KOPT-K1 (cell line): Measurements from ENCODE around the gene PLPP4.

Experiments
- H3K27ac ChIP-seq: fragments of 200-600 bp; sonication (generic); 2 replicates; pipeline ENCODE4 v1.5.1; 2016; ENCODE audit warnings: antibody characterized with exemption, mild to moderate bottlenecking, low read depth, low read length; ENCODE audit not compliant: poor library complexity, severe bottlenecking
- H3K36me3 ChIP-seq: fragments of 200-600 bp; sonication (generic); 2 replicates; pipeline ENCODE4 v1.5.1; 2017; ENCODE audit warnings: antibody characterized with exemption, mild to moderate bottlenecking, low read length, moderate library complexity; ENCODE audit not compliant: insufficient read depth
- H3K9me3 ChIP-seq: fragments of 200-600 bp; sonication (generic); 2 replicates; pipeline ENCODE4 v1.5.1; 2017; ENCODE audit warnings: antibody characterized with exemption, low read length, mild to moderate bottlenecking; ENCODE audit not compliant: insufficient read depth, poor library complexity, severe bottlenecking

The PLPP4 gene

GRCh38 chr10:120436439-120437112 is 20.5 kb upstream of the PLPP4 start:
- Histone ChIP-seq H3K27ac (no peak overlapping the region), H3K36me3 (no peaks in the 10 kb centered on the region), H3K9me3 (no peaks in the 10 kb centered on the region)

DNA sequence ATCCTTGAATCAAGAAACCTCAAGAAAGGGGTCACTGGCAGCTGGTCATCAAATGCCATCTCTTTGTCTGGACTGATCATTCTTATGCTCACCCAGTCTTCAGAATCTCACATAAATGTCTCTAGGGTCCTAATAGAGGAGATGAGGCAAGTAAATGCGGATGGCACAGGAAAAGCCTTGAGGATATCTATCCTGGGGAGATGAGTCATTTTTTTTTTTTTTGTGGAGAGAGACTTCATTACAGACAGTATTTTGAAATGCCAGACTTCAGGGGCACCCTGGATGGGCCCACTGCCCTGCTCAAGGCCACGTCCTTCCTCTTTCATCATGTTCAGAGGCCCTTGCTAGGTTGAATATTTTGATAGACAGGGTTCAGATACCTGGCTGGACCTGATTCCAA is 19.5 kb upstream of the PLPP4 start:
- H3K9me3 ChIP-seq, result no peaks in the 10 kb centered on the region
- H3K36me3 ChIP-seq, result no peaks in the 10 kb centered on the region
- H3K27ac ChIP-seq, result no peak overlapping the region

- Histone ChIP-seq H3K27ac (no peak overlapping the region), H3K9me3 (peaks cover 4% of the 10 kb centered on the region), H3K36me3 (no peaks in the 10 kb centered on the region)
Measured at GRCh38 chr10:120451968-120452367, 5.1 kb upstream of the PLPP4 start.

DNA sequence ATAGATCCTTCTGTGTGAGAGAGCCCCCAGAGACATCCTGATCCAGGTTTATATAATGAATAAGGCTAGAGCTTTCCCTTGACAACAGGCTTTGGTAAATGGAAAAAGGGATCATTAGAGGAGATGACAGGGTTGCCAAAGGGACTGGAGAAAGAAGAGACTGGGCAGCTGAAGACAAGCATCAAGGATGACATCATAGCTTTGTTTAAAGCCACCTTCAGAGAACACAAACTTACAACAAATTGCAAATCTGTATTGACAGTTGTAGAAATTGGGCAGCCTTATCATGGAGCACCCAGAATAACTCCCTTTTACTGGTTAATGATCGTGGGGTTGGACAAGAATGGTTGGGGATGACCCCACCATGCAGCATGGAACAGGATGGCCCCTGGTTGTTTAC is 3.7 kb upstream of the PLPP4 start:
- Histone ChIP-seq H3K36me3 (no peaks in the 10 kb centered on the region), H3K9me3 (peaks cover 4% of the 10 kb centered on the region), H3K27ac (no peak overlapping the region)

GRCh38 chr10:120453886-120454285 is 3.1 kb upstream of the PLPP4 start:
- H3K27ac ChIP-seq, result no peak overlapping the region

DNA sequence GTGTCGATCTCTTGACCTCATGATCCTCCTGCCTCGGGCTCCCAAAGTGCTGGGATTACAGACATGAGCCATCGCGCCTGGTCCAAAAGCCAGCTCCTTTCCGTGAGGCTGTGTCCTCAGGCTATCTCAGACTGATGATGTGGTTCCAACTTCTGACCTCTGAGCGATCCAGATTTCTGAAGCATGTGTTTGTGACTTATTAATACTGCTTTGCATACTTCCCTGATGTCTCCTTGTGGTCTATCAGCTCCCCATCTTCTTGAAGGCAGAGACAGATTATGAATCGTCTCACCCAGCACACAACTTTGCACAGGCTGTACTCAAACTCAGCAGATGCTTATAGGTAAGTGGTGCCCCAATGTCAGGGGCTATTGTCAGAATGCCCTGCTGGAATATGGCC is 2.0 kb upstream of the PLPP4 start:
- no peak overlapping the region for H3K27ac ChIP-seq
- H3K9me3 ChIP-seq, result peaks cover 4% of the 10 kb centered on the region
- H3K36me3 ChIP-seq, result no peaks in the 10 kb centered on the region

More at GRCh38 chr10:120453886-120454285, 3.1 kb upstream of the PLPP4 start:
- H3K36me3 ChIP-seq, result no peaks in the 10 kb centered on the region
- peaks cover 4% of the 10 kb centered on the region for H3K9me3 ChIP-seq

- Histone ChIP-seq H3K27ac (no peak overlapping the region), H3K9me3 (peaks cover 4% of the 10 kb centered on the region), H3K36me3 (no peaks in the 10 kb centered on the region)
Measured at GRCh38 chr10:120455606-120456005, 1.4 kb upstream of the PLPP4 start.

- Histone ChIP-seq H3K27ac (no peak overlapping the region), H3K36me3 (no peaks in the 10 kb centered on the region), H3K9me3 (peaks cover 4% of the 10 kb centered on the region)
Measured at GRCh38 chr10:120456143-120456625, 843 bp upstream of the PLPP4 start.

DNA sequence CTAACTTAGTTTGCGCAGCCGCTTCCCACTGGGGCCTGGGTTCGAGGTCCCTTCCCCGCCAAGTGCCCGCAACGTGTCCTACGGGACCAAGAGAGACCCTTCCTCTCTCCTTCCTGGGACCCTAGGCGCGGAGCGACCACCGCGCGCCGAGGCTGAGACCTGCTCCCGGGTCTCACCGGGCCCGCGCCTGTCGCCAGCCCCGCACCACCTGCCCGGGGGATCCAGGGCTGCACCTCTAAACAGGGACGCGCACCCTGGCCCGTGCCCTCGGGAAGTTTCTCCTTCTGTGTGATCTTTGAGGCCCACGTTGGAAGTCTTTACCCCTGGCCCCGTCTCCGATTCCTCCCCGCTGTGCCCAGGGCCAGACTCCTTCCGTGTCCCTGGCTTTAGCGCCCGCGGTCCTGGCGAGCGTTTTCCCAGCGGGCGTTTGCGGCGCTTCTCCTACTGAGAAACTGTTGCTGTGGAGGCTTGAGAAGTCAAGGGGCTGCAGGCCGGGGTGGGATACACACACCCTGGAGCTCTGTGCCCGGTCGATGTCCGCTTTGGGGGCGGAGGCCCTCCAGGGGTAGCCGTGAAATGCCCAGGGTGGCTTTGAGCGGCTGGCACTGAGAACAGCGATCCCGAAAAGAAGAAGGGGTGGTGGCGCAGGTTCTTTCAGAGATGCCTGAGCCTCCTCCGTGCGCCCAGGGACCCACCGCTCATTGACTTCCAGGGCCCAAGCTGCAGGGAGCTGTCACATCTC is 575 bp downstream of the PLPP4 start:
- Histone ChIP-seq H3K9me3 (peaks cover 4% of the 10 kb centered on the region), H3K27ac (no peak overlapping the region), H3K36me3 (no peaks in the 10 kb centered on the region)

DNA sequence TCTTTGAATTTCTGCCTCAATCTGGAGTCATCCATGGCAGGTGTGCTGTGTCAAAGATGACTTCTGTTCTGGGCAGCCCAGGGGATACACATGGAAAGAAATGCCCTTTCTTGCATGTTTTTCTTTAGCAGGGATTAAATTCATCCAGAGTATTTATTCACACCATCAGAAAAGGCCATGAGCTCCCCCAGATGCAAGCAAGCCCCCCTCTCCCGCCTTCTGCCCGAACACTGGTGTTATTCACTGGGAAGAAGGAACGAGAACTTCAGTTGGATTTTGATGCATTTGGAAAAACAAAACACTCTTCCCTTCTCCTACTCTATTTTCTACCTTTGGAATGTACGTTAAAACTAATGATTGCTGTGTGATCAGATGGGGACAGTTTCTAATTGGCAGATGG is 1.4 kb downstream of the PLPP4 start:
- Histone ChIP-seq H3K36me3 (no peaks in the 10 kb centered on the region), H3K9me3 (peaks cover 4% of the 10 kb centered on the region), H3K27ac (no peak overlapping the region)

DNA sequence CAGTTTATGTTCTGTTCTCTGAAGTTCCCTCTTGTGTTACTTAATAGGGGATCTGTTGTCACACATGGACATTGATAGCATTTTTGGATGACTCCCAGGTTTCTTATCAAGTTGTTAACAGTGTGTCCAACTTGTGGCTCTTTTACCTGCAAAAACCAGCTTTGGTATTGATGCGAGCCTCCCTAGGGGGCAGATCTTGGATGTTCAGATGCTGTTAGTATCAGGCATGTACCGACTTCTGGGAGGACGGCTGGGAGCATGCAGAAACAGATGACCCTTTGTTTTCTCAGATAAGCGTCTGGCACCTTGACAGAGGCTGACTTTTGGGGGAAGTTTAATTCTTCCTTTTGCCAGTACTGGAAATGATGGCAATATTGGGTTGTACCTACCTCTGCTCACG is 2.2 kb downstream of the PLPP4 start:
- Histone ChIP-seq H3K27ac (no peak overlapping the region), H3K9me3 (peaks cover 4% of the 10 kb centered on the region), H3K36me3 (no peaks in the 10 kb centered on the region)

DNA sequence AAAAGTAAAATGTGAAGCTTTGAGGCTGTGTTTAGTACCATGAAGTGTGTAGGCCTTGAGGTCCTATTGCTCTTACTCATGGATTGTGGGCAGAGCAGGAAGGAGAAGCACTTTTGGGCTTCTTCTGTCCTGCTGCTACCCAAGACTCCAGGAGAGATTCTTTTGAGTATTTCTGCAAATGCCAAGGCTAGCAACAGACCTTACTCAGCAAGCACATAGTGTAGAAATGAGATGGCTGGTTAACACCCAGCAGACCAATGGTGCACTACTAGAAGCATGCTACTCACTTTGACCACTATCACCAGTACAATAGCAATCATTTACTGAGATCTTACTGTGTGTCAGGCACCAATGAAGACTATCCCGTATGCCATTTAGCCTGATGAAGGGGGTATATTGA is 3.2 kb downstream of the PLPP4 start:
- H3K27ac ChIP-seq, result no peak overlapping the region
- H3K9me3 ChIP-seq, result peaks cover 4% of the 10 kb centered on the region
- no peaks in the 10 kb centered on the region for H3K36me3 ChIP-seq

GRCh38 chr10:120460776-120461175 is 3.7 kb downstream of the PLPP4 start:
- Histone ChIP-seq H3K27ac (no peak overlapping the region), H3K36me3 (no peaks in the 10 kb centered on the region), H3K9me3 (peaks cover 4% of the 10 kb centered on the region)

DNA sequence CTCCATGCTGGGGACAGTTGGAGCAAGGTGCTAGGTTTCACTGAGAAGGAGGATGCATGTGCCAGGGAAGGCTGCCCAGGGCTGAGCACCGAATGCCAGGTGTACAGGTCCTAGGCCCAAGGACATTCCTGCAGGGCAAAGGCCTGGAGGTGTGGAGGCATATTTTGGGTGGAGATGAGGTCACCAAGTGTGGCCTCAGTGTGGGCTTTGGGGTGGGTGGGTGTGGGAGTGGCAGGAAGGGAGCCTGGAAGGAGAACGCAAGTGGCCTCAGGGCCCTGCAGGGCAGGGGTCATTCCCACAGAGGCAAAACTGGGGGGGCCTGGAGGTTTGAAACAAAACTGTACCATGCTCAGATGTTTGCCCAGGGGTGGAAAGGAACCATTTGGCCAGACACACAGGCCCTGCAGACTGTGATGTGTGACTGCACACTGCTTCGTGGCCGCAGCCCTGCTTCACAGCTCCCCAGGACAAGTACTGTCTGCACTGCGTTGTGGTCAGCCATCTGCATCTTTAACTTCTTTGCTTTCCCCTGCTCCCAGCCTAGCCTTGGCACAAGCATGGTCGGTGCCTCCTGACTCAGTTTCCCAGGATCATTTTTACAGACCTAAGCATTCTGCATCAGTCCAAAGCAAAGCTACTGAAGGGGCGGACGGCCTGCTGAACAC is 5.1 kb downstream of the PLPP4 start:
- Histone ChIP-seq H3K9me3 (no peaks in the 10 kb centered on the region), H3K36me3 (no peaks in the 10 kb centered on the region), H3K27ac (no peak overlapping the region)

DNA sequence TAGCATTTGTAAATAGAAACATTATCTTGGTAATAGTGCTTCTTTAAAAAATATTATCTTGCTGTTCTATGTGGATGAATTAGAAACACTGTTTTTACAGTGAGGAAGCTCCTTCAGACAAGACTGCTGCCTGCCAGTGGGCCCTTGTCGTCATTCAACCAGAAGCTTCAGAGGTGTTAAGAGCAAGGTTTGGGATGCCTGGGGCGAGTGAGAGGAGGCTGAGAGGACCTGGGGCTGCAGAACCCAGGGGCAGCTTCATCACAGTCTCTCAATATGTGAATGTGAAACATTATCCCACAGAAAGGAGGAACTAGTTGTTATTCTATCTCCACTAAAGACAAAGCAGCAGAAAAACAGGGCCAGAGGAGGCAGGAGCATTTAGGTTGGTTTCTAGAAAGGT is 8.1 kb downstream of the PLPP4 start:
- H3K9me3 ChIP-seq, result no peaks in the 10 kb centered on the region
- H3K36me3 ChIP-seq, result no peaks in the 10 kb centered on the region
- H3K27ac ChIP-seq, result no peak overlapping the region
